H1 (cell line): ENCODE measurements around the gene PLEKHS1. TPM values are rescaled to one million over a fixed set of nuclear protein-coding genes. Genes with fewer than 3 reads are reported as not detected.

ENCODE experiments used
- CTCF ChIA-PET: fragments of 300-600 bp; sonication (Branson Sonifier 250); formaldehyde crosslinking; loops from one replicate; lab custom pipeline; 2021; ENCODE audit not compliant: partially characterized antibody; lab: Charles Lee
- POLR2A ChIA-PET: fragments of 300-600 bp; sonication (Branson Sonifier 250); formaldehyde crosslinking; loops from one replicate; lab custom pipeline; 2021; ENCODE audit warnings: inconsistent platforms; ENCODE audit not compliant: partially characterized antibody; lab: Charles Lee
- DNase-seq, 2 experiments: peaks; one replicate each; pipeline versions ENCODE4 v3.0.0 to v3.0.0-alpha.2; 2010 to 2022; ENCODE audit warnings: low spot score in 2 of 2, low read depth in 1 of 2, mixed read lengths in 1 of 2
- FAIRE-seq: peaks from 2 replicates; lab custom pipeline; 2011; peaks lifted over from hg19 to GRCh38; lab: Jason Lieb, UNC
- H2AFZ ChIP-seq: 2 replicates; pipeline ENCODE4 v1.8.1; 2012; ENCODE audit warnings: low read length, inconsistent platforms
- H2AK5ac ChIP-seq: 2 replicates; pipeline ENCODE4 v1.6.1; 2013; ENCODE audit warnings: low read depth, low read length
- H2BK120ac ChIP-seq: replicated peaks from 2 replicates; pipeline ENCODE3; 2013; ENCODE audit warnings: low read depth, low read length, inconsistent platforms
- H2BK12ac ChIP-seq: 2 replicates; pipeline ENCODE4 v1.6.1; 2013; ENCODE audit warnings: low read depth, low read length
- H2BK15ac ChIP-seq: 2 replicates; pipeline ENCODE4 v1.6.1; 2013; ENCODE audit warnings: low read length
- H2BK20ac ChIP-seq: 2 replicates; pipeline ENCODE4 v1.6.1; 2013; ENCODE audit warnings: low read length
- H2BK5ac ChIP-seq: 2 replicates; pipeline ENCODE4 v1.6.1; 2013; ENCODE audit warnings: low read depth, low read length
- H3K14ac ChIP-seq: 2 replicates; pipeline ENCODE4 v1.6.1; 2013; ENCODE audit warnings: inconsistent platforms; ENCODE audit not compliant: insufficient read length
- H3K18ac ChIP-seq: 2 replicates; pipeline ENCODE4 v1.6.1; 2013; ENCODE audit warnings: low read length; ENCODE audit errors: extremely low read depth
- H3K23ac ChIP-seq: 2 replicates; pipeline ENCODE4 v1.6.1; 2013; ENCODE audit warnings: inconsistent platforms; ENCODE audit not compliant: insufficient read length
- H3K23me2 ChIP-seq: 2 replicates; pipeline ENCODE4 v1.6.1; 2013; ENCODE audit warnings: low read depth, low read length
- H3K27ac ChIP-seq: 2 replicates; pipeline ENCODE4 v1.6.1; 2011; ENCODE audit warnings: low read depth, low read length, inconsistent platforms
- H3K27me3 ChIP-seq, 4 experiments: replicated peaks in 1 of 4; 1 replicate in 1 of 4; 2 replicates in 3 of 4; pipeline versions ENCODE4 v1.6.1 to v1.8.1; 2011 to 2013; ENCODE audit warnings: low read length in 3 of 4, mild to moderate bottlenecking in 3 of 4, inconsistent platforms in 2 of 4, mixed read lengths in 2 of 4, moderate library complexity in 1 of 4; ENCODE audit not compliant: control insufficient read depth in 3 of 4, insufficient read depth in 3 of 4; ENCODE audit errors: extremely low read depth in 1 of 4
- H3K36me3 ChIP-seq, 4 experiments: 2 replicates each; pipeline versions ENCODE4 v1.6.1 to v1.8.1; 2011 to 2013; ENCODE audit warnings: mild to moderate bottlenecking in 4 of 4, low read length in 3 of 4, moderate library complexity in 2 of 4, control low read depth in 1 of 4, inconsistent platforms in 1 of 4; ENCODE audit not compliant: insufficient read depth in 4 of 4, control insufficient read depth in 2 of 4
- H3K4ac ChIP-seq: replicated peaks from 2 replicates; pipeline ENCODE3; 2013; ENCODE audit warnings: low read length, low read depth, mixed read lengths, inconsistent platforms; ENCODE audit not compliant: insufficient read length
- H3K4me1 ChIP-seq, 4 experiments: replicated peaks in 1 of 4; 1 replicate in 1 of 4; 2 replicates in 3 of 4; pipeline versions ENCODE4 v1.6.1 to v1.8.1; 2011 to 2013; ENCODE audit warnings: low read length in 3 of 4, inconsistent platforms in 2 of 4, mixed read lengths in 1 of 4; ENCODE audit not compliant: insufficient read depth in 4 of 4, control insufficient read depth in 3 of 4
- H3K4me2 ChIP-seq, 2 experiments: 2 replicates each; pipeline versions ENCODE4 v1.6.1 to v1.8.1; 2011 to 2013; ENCODE audit warnings: low read depth in 2 of 2, low read length in 2 of 2, control low read depth in 1 of 2, inconsistent platforms in 1 of 2, mild to moderate bottlenecking in 1 of 2; ENCODE audit not compliant: insufficient read depth in 1 of 2
- H3K4me3 ChIP-seq, 4 experiments: fragments of 200-600, 300-600 bp in 1 of 4; sonication (generic), shearing (Covaris generic), sonication (Bioruptor Twin) in 1 of 4; 2 replicates each; pipeline versions ENCODE4 v1.5.1 to v1.8.1; 2011 to 2016; ENCODE audit warnings: low read length in 4 of 4, low read depth in 3 of 4, control low read depth in 2 of 4, inconsistent platforms in 2 of 4, mild to moderate bottlenecking in 2 of 4, mixed read lengths in 1 of 4, moderate library complexity in 1 of 4; ENCODE audit not compliant: insufficient read depth in 2 of 4; ENCODE audit errors: extremely low read depth in 1 of 4
- H3K56ac ChIP-seq: replicated peaks from 2 replicates; pipeline ENCODE3; 2013; ENCODE audit warnings: low read depth, mild to moderate bottlenecking, mixed read lengths, low read length, inconsistent platforms; ENCODE audit not compliant: insufficient read length
- H3K79me1 ChIP-seq: 2 replicates; pipeline ENCODE4 v1.6.1; 2013; ENCODE audit warnings: low read depth, low read length, control low read depth
- H3K79me2 ChIP-seq, 2 experiments: 2 replicates each; pipeline versions ENCODE4 v1.6.1 to v1.8.1; 2012 to 2013; ENCODE audit warnings: low read length in 2 of 2, mild to moderate bottlenecking in 2 of 2, inconsistent platforms in 1 of 2; ENCODE audit not compliant: insufficient read depth in 2 of 2, control insufficient read depth in 1 of 2
- H3K9ac ChIP-seq, 4 experiments: replicated peaks in 1 of 4; 1 replicate in 1 of 4; 2 replicates in 3 of 4; pipeline versions ENCODE4 v1.6.1 to v1.8.1; 2011 to 2013; ENCODE audit warnings: low read depth in 3 of 4, low read length in 3 of 4, control low read depth in 2 of 4, mild to moderate bottlenecking in 2 of 4, moderate library complexity in 2 of 4, inconsistent platforms in 1 of 4; ENCODE audit errors: extremely low read depth in 1 of 4
- H3K9me3 ChIP-seq, 2 experiments: 2 replicates each; pipeline versions ENCODE4 v1.6.1 to v1.8.1; 2012 to 2013; ENCODE audit warnings: mild to moderate bottlenecking in 2 of 2, moderate library complexity in 2 of 2, control low read depth in 1 of 2, inconsistent platforms in 1 of 2, low read depth in 1 of 2, low read length in 1 of 2, mixed read lengths in 1 of 2; ENCODE audit not compliant: insufficient read depth in 2 of 2
- H4K20me1 ChIP-seq, 2 experiments: replicated peaks in 1 of 2; 2 replicates each; pipeline versions ENCODE3 to v1.8.1; 2011 to 2013; ENCODE audit warnings: inconsistent platforms in 2 of 2, low read length in 2 of 2, mild to moderate bottlenecking in 1 of 2; ENCODE audit not compliant: insufficient read depth in 2 of 2, control insufficient read depth in 1 of 2
- H4K5ac ChIP-seq: 2 replicates; pipeline ENCODE4 v1.6.1; 2013; ENCODE audit warnings: low read length, low read depth, mixed read lengths, inconsistent platforms; ENCODE audit not compliant: insufficient read length
- H4K8ac ChIP-seq: 2 replicates; pipeline ENCODE4 v1.8.0; 2013; ENCODE audit warnings: mild to moderate bottlenecking, moderate library complexity, low read length, inconsistent platforms; ENCODE audit not compliant: insufficient read depth; ENCODE audit errors: extremely low read depth
- H4K91ac ChIP-seq: replicated peaks from 2 replicates; pipeline ENCODE3; 2013; ENCODE audit warnings: low read length, mixed read lengths, inconsistent platforms; ENCODE audit not compliant: insufficient read length
- CREB1 ChIP-seq: IDR thresholded peaks from 2 replicates; pipeline ENCODE4 v1.6.1; 2012; ENCODE audit warnings: inconsistent platforms
- EZH2 ChIP-seq: fragments of 200-600 bp; sonication (generic); IDR thresholded peaks from 2 replicates; pipeline ENCODE4 v1.7.1; 2012; ENCODE audit warnings: low read depth, mild to moderate bottlenecking, moderate library complexity, low read length, inconsistent platforms; ENCODE audit not compliant: severe bottlenecking
- FOSL1 ChIP-seq: IDR thresholded peaks from 2 replicates; pipeline ENCODE4 v1.6.1; 2011; ENCODE audit warnings: mild to moderate bottlenecking, low read depth, low read length, moderate library complexity; ENCODE audit not compliant: insufficient read depth
- JUND ChIP-seq: IDR thresholded peaks from 2 replicates; pipeline ENCODE4 v1.6.1; 2011; ENCODE audit warnings: mild to moderate bottlenecking, improper control_type of control experiment, low read length
- RFX5 ChIP-seq: IDR thresholded peaks from 2 replicates; pipeline ENCODE4 v1.6.1; 2011; ENCODE audit warnings: low read depth, low read length, improper control_type of control experiment, borderline replicate concordance
- SAP30 ChIP-seq: fragments of 300-600 bp; sonication (generic); IDR thresholded peaks from 2 replicates; pipeline ENCODE4 v1.7.1; 2012; ENCODE audit warnings: low read length, moderate library complexity, mild to moderate bottlenecking, inconsistent platforms; ENCODE audit not compliant: insufficient read depth, insufficient replicate concordance
- SIN3A ChIP-seq, 2 experiments: IDR thresholded peaks in 1 of 2; conservative IDR thresholded peaks in 1 of 2; 2 replicates each; pipeline ENCODE4 v1.6.1; 2011 to 2012; ENCODE audit warnings: low read length in 2 of 2, improper control_type of control experiment in 1 of 2, low read depth in 1 of 2, mild to moderate bottlenecking in 1 of 2
- USF2 ChIP-seq: IDR thresholded peaks from 2 replicates; pipeline ENCODE4 v1.6.1; 2011; ENCODE audit warnings: low read length, improper control_type of control experiment
- ZNF274 ChIP-seq: IDR thresholded peaks from 2 replicates; pipeline ENCODE4 v1.7.0; 2012; ENCODE audit warnings: low read length, borderline replicate concordance; ENCODE audit errors: extremely low read depth
- WGBS, 2 experiments: shearing (Covaris generic) in 1 of 2; methylation state at CpG; one replicate each; pipeline versions ENCODE4 v1.1.6 to v1.1.7; 2013 to 2015; ENCODE audit warnings: low lambda C conversion rate in 2 of 2, mixed read lengths in 2 of 2, inconsistent platforms in 1 of 2, low coverage in 1 of 2, missing lambda C conversion rate in 1 of 2; ENCODE audit not compliant: insufficient replicate concordance in 2 of 2, insufficient coverage in 1 of 2, insufficient read length in 1 of 2; ENCODE audit errors: extremely low coverage in 1 of 2, missing lambda C conversion rate in 1 of 2; 5-methylcytosine and 5-hydroxymethylcytosine counted together
- polyA plus RNA-seq, 7 experiments: library from polyadenylated mRNA; depleted of rRNA in 3 of 7; stranded (reverse) in 5 of 7; unstranded in 2 of 7; fragments of >200 nt in 5 of 7; fragments of 200-250 nt in 2 of 7; gene quantifications; 1 replicate in 5 of 7; 2 replicates in 1 of 7; 4 replicates in 1 of 7; pipeline versions ENCODE4 v1.2.1 to v1.2.3, GENCODE V29; 2011 to 2013; ENCODE audit warnings: missing spikeins in 2 of 7, mixed read lengths in 2 of 7
- total RNA-seq: library from RNA; stranded (reverse); fragmentation: NEBNext Ultra II Directional; extraction: Animal tissue kit (Norgen Biotek cat#: 25700); gene quantifications from 2 replicates; pipeline ENCODE4 v1.2.1, GENCODE V29; 2021

Gene PLEKHS1
- total and polyA plus RNA-seq, 2 of the 8 experiments (the other 6 are each of a cell fraction or from before 2014, with no cell fraction given) = not detected

DNA sequence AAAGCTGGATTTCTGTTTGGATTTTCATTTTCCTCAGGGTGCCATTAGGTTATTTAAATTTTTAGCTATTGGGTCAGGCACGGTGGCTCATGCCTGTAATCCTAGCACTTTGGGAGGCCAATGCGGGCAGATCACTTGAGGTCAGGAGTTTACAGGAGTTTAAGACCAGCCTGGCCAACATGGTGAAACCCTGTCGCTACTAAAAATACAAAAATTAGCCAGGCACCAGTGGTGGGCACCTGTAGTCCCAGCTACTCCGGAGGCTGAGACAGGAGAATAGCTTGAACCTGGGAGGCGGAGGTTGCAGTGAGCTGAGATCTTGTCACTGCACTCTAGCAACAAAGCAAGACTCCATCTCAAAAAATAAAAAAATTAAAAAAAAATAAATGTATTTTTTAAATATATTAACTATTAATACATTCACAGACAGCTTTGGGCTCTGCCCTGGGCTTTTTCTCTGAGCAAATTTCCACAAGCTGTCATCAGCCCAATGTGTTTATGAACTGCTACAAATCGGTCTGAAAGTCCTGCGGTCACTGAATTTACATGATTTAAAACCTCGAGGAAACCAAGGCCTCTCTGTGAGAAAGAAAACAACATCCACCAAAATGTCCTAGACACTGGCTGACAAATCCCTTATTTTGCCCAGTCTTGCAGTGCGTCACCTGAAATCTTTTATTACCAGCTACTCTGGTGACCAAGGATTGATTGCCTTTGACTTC, 19.2 kb upstream of the PLEKHS1 start:
- H3K4me2 ChIP-seq = no peak overlapping the region
- H3K4me1 ChIP-seq = peaks cover 0 to 2% (median 0%) of the 10 kb centered on the region in 4 experiments; a peak in 1 of 7 replicates
- no peak for TF ChIP-seq RFX5
- no peak for TF ChIP-seq USF2
- TF ChIP-seq JUND = no peak
- no peak for TF ChIP-seq EZH2
- TF ChIP-seq FOSL1 = no peak
- TF ChIP-seq SAP30 = no peak
- no peak for TF ChIP-seq ZNF274
- TF ChIP-seq CREB1 = no peak
- TF ChIP-seq SIN3A (conservative IDR thresholded peaks at IDR 0.05 in 1 of 2, IDR thresholded peaks at IDR 0.05 in 1 of 2; ENCODE audit: low read depth in 1 of 2, low read length in 2 of 2) = no peak
- H3K4me3 ChIP-seq = no peak overlapping the region
- no peaks in the 10 kb centered on the region for H3K9me3 ChIP-seq
- no peak overlapping the region for H3K18ac ChIP-seq
- no peaks in the 10 kb centered on the region for H4K20me1 ChIP-seq
- peaks cover 0 to 6% (median 2%) of the 10 kb centered on the region in 4 experiments; a peak in 3 of 8 replicates for H3K36me3 ChIP-seq
- H3K4ac ChIP-seq = no peak overlapping the region
- H4K91ac ChIP-seq = no peak overlapping the region
- H3K79me1 ChIP-seq = no peaks in the 10 kb centered on the region
- no peak overlapping the region for H3K14ac ChIP-seq
- FAIRE-seq (no peak), DNase-seq (no peak)
- H2BK5ac ChIP-seq = no peak overlapping the region
- H3K23me2 ChIP-seq = no peaks in the 10 kb centered on the region
- no peaks in the 10 kb centered on the region for H3K27me3 ChIP-seq
- H4K8ac ChIP-seq = no peak overlapping the region
- no peak overlapping the region for H2BK20ac ChIP-seq
- no peak overlapping the region for H2AFZ ChIP-seq
- WGBS, 2 experiments = 94% methylated on average over 9 of the region's 9 CpGs; no CpG with 5 or more reads in 1 of the 2 experiments
- H2BK12ac ChIP-seq = no peak overlapping the region
- H3K23ac ChIP-seq = no peak overlapping the region
- H4K5ac ChIP-seq = no peak overlapping the region
- no peak overlapping the region for H2AK5ac ChIP-seq
- POLR2A ChIA-PET = no interaction called here
- H3K79me2 ChIP-seq = no peaks in the 10 kb centered on the region
- no peak overlapping the region for H3K9ac ChIP-seq
- H3K27ac ChIP-seq = no peak overlapping the region
- no peak overlapping the region for H3K56ac ChIP-seq
- CTCF ChIA-PET = interaction anchor here (0.6 to 3.1 kb wide), 8 partner anchors 10 to 867 kb away, joined by 3 to 12 read pairs (median 3); partner anchors contain the start of gene PLEKHS1
- no peak overlapping the region for H2BK15ac ChIP-seq
- no peak overlapping the region for H2BK120ac ChIP-seq
